Fibroblast of lung (primary cell): ENCODE measurements around the gene CDX1.

Source experiments
- CTCF ChIP-seq, 2 donors: IDR thresholded peaks in 1 of 2; conservative IDR thresholded peaks in 1 of 2; 1 replicate in 1 of 2; 2 replicates in 1 of 2; pipeline ENCODE4 v1.5.1; 2011 to 2012; ENCODE audit warnings: low read length in 2 of 2, control low read depth in 1 of 2, inconsistent platforms in 1 of 2, low read depth in 1 of 2, mild to moderate bottlenecking in 1 of 2
- EZH2 ChIP-seq: IDR thresholded peaks from 2 replicates; pipeline ENCODE4 v1.5.1; 2012; ENCODE audit warnings: low read length, control low read depth, mild to moderate bottlenecking; ENCODE audit errors: missing control alignments

GRCh38 chr5:150176745-150177477 is 10.3 kb downstream of the CDX1 start:
- TF ChIP-seq CTCF (conservative IDR thresholded peaks at IDR 0.05 in 1 of 2, IDR thresholded peaks at IDR 0.05 in 1 of 2; ENCODE audit: low read depth in 1 of 2, low read length in 2 of 2) = no peak
- no peak for TF ChIP-seq EZH2
